M059J (cell line): ENCODE measurements around the gene SLC2A14. TPM values are rescaled to one million over a fixed set of nuclear protein-coding genes. Genes with fewer than 3 reads are reported as not detected.
A peak's percentile ranks its signal among the peaks of the same experiment; 100 is the strongest.
"Not testable (repeated sequence)": the region's sequence is repeated elsewhere in the genome, so short reads cannot be mapped to it uniquely, and the experiment has no call there.

Source experiments
- DNase-seq: peaks from one replicate; pipeline ENCODE4 v3.0.0-alpha.2; 2012; ENCODE audit warnings: low read depth
- total RNA-seq: library from RNA; depleted of rRNA; stranded (reverse); fragments of >200 nt; shearing (Covaris generic); gene quantifications from 2 replicates; pipeline ENCODE4 v1.2.3, GENCODE V29; 2014

Gene SLC2A14
- total RNA-seq, 1 experiment from 2014 or later, result not detected

DNA sequence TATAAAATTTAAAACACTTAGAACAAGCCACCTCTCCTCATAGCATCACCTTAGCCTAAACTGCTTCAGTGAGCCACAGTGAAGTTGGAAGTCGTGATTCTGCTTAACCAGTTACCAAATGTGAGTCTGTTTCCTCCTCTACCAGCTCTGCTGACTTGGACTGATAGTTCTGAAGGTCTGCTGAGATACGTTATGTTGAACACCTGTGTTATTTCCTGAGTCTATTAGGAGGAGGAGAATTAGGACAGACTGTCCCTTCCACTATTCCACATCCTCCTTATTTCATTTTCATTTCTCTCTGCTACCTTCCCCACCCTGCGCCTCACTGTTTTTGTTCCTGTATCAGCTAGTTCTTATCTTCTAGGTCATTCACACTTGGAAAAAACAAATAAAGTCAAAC, 2.4 kb downstream of the SLC2A14 start:
- DNase-seq, result no peak

DNA sequence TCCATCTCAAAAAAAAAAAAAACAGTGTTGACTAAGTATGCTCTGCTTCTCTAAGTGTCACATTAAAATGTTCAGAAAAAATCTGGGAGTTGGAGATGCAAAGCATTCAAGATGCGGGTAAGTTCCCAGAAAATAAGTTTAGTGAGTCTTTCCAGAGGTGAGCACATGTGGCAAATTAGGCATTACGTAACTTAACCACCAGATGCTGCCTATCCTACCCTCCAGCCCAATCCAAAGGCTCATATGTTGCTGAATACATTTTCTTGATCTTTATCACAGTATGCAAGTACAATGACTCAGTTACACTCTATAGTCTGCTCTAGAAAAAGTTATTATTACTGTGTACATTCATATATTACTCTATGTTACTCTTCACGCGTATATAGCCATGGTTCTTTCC, 3.6 kb downstream of the SLC2A14 start:
- no peak for DNase-seq

DNA sequence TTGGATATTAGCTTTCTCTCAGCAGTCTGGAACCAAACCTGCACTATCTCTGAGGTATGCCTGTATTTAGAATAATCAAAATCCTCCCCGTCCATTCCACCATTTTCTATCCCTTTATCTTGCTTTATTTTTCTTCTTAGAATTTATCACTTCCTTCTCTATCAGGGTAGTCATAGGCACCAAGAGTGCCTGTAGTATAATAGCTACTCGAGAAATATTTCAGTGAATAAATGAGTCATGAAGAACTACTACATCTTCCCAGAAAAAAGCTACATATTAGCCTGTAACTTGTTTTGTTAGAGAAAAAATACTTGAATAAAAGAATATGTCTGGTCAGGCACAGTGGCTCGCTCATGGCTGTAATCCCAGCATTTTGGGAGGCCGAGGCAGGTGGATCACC, 4.3 kb downstream of the SLC2A14 start:
- peak; percentile 8 for DNase-seq

DNA sequence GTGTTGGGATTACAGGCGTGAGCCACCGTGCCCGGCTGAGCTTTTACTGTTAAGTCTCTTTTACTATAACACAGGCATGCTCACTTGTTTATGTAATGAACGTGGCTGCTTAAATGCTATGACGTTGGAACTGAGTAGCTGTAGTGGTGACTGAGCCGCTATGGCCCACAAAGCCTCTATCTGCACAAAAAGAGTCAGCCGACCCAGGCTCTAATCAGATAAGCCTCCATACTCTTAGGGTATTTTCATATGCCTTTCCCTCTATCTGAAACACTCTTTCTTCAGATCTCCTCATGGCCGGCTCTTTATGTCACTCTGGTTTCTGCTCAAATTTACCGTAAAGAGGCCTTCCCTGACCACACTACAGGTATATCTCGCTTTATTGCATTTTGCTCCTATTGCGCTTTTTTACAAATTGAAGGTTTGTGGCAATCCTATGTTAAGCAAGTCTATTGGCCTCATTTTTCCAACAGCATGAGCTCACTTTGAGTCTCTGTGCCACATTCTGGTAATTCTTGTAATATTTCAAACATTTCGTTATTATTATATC, 8.0 kb downstream of the SLC2A14 start:
- DNase-seq, result no peak

DNA sequence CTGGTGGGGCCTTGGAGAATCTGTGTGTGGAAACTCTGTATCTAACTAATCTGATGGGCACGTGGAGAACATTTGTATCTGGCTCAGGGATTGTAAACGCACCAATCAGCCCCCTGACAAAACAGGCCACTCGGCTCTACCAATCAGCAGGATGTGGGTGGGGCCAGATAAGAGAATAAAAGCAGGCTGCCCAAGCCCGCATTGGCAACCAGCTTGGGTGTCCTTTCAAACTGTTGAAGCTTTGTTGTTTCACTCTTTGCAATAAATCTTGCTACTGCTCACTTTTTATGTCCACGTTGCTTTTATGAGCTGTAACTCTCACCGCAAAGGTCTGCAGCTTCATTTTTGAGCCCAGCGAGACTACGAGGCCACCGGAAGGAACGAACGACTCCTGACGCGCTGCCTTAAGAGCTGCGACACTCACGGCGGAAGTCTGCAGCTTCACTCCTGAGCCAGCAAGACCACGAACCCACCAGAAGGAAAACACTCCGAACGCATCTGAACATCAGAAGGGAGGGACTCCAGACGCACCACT, 9.8 kb downstream of the SLC2A14 start:
- not testable (repeated sequence) for DNase-seq

DNA sequence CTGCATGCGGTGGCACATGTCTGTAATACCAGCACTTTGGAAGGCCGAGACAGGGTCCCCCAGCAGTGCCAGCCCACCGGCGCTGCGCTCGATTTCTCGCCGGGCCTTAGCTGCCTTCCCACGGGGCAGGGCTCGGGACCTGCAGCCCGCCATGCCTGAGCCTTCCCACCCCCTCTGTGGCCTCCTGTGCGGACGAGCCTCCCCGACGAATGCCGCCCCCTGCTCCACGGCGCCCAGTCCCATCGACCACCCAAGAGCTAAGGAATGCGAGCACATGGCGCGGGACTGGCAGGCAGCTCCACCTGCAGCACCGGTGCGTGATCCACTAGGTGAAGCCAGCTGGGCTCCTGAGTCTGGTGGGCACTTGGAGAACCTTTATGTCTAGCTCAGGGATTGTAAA, 10.4 kb downstream of the SLC2A14 start:
- DNase-seq, result not testable (repeated sequence)

DNA sequence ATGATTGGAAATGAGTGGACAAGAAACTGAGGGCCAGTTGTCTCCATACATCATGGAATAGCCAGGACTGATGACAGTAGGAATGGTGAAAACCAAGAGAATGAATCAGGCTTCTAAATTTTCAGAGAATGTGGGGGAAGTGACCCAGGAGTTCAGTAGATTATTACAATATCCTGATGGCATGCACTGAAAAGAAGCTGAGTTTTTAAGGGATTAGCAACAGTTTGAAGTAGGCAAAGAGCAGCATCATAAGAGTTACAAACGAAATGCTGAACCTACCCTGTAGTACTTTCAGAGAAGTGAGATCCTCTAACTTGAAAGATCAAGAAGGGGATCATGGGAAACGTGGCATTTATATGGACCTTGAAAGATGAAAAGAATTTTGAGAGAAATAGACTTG, 13.2 kb downstream of the SLC2A14 start:
- peak; percentile 30 for DNase-seq

DNA sequence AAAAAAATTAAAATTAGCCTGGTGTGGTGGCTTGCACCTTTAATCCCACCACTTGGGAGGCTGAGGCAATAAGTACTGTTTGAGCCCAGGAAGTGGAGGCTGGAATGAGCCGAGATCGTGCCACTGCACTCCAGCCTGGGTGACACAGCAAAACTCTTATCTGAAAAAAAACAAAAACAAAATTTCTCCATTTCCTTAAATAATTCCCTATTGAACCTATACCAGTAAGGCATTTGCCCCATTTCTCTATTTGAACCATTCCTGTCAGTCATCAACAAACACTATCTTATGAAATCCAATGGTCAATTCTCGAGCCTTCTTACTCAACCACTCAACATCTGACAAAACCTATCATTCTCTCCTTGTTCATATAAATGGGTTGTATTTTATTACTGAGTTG, 14.7 kb downstream of the SLC2A14 start:
- no peak for DNase-seq

DNA sequence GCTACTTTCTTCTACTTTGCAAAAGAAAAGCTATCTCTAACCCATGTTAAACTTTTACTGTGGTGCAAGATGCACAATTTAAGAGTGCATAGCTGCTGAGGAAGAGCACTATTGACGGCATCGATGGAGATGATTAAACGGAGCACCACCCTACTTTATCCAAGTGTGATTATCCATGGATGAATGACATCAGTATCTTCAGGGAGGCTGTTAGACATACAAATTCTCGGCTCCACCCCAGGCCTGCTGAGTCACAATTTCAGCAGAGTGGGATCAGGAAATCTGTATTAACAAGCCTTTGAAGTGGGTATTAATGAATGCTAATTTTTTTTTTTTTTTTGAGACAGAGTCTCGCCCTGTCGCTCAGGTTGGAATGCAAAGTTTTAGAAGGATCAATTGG, 16.2 kb downstream of the SLC2A14 start:
- DNase-seq, result peak; percentile 3

DNA sequence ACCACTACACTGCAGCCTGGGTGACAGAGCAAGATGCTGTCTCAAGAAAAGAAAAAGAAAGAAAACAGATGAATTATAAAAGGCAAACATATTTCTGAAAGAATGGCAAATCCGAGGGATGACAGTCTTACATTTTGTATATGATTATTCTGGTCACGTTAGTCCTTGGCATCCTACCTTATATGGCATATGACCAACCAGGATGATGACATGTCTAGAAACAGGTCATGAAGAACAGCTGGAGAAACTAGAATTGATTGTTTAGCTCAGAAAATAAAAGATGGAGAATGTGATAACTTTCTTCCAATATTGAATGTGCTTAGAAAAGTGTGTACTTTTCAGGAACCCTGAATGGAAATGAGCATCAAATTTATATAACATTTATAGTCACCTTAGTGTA, 19.2 kb downstream of the SLC2A14 start:
- no peak for DNase-seq

DNA sequence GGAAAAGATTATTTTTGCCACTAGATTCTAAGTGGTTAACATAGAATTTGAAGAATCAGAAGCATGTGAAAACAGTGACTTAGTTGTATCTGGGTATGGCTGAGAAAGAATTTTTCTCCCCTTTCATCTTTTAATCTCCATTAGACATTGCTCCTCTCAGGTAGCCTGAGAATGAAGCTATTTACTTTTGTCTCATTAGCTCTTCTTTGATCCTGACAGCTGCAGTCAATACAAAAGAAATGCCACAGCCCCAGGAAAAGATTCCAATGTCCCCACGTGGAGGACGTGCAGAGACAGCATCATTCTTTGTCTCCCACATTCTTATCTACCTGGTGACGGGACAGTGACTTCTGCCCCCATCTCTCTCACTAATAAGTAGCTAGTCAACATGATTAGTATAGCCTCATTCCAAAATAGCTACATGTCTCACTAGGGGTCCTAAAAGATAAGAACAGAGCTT, 21.1 kb downstream of the SLC2A14 start:
- not testable (repeated sequence) for DNase-seq

DNA sequence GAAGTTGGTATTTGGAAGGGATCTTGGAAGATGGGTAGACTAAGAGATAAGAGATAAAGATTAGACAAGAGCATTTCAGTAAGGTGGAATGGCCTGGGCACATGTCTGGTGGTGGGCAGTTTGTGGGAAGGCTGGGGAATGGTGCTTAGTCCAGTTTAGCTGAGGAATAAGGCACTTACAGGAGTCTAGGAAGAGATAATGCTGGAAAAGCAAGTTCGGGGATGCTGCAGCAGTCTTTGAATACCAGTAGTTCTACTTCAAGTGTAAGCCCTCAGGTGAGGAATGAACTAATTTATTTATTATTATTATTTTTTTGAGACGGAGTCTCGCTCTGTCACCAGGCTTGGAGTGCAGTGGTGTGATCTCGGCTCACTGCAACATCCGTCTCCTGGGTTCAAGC, 22.6 kb downstream of the SLC2A14 start:
- DNase-seq, result not testable (repeated sequence)

DNA sequence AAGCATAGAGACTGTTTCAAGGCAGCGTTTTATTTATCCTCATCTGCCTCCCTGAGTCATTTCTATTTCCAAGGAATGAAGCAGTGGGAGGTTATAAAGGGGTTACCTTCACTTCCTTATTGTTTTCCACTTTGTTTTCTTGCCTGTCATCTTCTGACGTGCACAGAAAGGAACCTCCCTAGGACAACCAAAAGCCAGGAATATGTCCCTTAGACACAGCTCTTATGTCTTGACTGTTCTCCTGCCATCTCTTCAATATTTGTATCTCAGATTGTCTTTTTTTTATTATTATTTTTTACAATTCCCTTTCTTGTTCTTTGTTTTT, 24.7 kb downstream of the SLC2A14 start:
- DNase-seq, result not testable (repeated sequence)

DNA sequence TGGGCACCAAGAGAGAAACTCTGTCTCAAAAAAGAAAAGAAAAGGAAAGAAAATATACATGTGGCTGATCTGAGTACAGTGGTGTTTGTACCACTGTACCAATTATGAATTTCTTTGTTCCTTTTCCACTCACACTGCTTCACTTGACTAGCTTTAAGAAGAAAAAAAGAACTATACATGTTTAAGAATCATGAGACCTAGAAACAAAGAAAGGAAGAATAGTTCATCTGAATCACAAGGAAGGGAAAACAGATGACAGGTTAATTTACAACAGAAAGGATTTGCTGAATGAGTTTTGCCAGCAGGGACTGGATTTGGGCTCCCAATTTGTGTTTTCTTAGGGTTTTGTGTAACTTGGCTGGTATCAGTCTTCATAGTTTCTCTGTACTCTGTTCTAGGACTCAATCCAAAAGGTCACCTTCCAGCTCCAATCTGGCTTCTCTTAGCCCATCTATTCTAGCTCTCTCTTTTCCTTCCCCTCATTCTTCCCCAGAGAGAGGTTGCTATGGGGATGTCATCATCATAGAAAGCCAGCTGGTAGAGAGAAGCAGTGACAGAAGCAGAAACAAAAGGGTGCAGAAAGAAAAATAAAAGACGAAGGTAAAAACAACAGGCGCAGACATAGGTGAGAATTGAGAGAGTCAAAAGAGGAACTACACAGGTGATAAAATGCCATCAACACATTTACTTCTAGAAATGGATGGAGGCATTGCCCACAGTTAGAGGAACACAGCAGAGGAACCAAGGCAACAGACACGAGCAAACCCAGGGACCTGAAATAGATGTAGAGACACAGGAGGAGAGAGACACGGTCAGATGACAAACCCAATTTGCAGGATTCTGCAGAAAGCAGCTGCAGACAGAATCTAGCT, 25.3 kb downstream of the SLC2A14 start:
- DNase-seq, result peak; percentile 9

DNA sequence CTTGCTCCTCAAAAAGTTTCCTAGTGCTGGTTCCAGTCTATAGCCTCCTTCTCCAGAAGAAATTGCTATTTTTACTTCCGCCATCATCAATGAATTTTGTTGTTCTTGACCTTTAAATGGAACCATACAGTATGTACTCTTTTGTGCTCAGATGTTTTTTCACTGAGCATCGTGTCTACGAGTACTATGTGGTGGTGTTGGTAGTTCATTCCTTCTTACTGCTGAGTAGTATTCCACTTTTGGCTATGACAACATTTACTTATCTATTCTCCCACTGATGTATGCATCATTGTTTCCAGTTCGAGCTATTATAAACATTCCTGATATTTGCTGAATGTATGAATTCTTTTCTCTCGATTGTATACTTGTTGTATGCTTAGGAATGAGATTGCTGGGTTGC, 28.6 kb downstream of the SLC2A14 start:
- DNase-seq, result no peak

DNA sequence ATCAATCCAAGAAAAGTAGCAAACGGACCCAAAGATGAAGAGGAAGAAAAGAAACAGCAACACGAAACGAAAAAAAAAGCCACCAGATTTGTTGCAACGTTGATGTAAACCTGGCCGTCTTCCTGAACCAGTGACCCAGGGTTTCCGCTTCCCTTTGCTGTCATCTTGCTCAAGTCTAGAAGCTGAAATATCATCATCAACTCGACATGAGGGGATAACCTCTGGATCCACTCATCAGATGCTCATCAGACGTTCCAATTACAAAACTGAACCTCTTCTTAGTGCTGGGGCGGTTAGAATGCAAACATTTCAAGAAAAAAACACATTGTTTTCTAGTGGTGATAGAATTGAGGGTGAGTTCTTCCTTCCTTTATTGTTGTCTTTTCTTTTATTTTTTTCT, 29.1 kb downstream of the SLC2A14 start:
- DNase-seq, result not testable (repeated sequence)

DNA sequence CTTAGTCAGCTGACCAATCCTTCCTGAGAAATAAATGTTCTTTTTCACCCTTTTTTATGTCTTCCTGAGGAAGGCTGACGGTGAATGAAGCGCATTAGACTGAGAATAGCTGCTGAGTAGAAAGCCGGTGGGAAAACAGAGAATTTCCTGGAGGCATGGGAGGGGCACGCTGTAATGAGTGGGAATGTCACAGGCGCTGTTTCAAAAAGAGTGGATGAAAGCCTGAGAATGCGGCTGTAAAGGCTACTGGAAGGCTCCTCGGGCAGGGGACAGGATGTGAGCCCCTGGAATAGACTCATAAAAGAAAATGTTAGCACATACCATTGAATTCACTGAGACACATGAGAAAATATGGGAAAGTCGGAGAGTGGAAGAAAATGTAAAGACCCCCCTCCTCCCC, 29.6 kb downstream of the SLC2A14 start:
- DNase-seq, result not testable (repeated sequence)

DNA sequence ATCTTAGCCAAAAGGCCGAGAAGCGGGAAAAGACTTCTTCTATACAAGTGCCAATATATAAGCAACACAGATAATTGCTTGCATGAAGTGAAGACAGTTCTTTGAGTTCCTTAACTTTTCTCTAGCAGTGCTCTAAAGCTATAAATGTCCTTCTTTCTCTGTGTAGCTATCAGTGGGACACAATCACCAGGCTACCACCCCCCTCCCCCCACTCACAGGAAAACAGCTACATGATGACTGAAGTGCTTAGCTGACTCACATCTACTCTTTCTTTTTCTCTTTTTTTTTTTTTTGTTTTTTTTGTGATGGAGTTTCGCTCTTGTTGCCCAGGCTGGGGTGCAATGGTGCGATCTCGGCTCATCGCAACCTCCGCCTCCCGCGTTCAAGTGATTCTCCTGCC, 30.3 kb downstream of the SLC2A14 start:
- DNase-seq, result not testable (repeated sequence)

DNA sequence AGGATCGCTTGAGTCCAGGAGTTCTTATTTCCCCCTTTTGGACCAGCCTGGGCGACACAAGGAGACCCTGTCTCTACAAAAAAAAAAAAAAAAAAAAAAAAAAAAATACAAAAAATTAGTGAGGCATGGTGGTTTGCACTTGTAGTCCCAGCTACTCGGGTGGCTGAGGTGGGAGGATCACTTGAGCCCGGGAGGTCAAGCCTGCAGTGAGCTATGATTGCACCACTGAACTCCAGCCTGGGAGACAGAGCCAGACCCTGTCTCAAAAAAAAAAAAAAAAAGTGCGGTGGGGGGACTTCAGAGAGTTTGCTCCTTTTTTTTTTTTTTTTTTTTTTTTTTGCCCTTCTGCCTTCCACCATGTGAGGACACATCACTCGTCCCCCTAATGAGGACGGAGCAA, 32.9 kb downstream of the SLC2A14 start:
- not testable (repeated sequence) for DNase-seq

DNA sequence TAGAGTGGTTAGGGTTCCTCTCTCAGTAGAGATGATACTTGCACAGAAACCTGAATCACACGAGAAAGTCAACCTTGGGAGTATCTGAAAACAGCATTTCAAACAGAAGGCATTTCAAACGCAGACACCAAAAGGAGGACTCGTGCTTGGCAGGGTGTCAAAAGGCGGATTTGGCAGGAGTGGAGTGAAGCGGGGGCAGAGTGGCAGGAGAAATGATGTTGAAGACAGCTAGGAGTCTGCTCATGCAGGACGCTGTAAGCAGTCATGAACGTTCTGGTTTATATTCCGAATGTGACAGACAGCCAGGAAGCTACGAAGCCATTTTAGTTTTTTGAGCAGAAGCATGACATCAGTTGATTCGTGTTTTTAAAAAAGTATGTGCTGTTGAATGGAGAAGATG, 33.5 kb downstream of the SLC2A14 start:
- peak; percentile 10 for DNase-seq

DNA sequence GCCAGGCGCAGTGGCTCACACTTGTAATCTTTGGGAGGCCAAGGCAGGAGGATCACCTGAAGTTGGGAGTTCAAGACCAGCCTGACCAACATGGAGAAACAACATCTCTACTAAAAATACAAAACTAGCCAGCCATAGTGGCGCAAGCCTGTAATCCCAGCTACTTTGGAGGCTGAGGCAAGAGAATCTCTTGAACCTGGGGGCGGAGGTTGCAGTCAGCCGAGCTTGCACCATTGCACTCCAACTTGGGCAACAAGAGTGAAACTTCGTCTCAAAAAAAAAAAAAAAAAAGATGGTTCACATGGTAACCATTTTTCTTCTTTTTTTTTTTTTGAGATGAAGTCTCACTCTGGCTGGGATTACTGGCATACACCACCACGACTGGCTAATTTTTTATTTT, 35.3 kb downstream of the SLC2A14 start:
- DNase-seq, result no peak

DNA sequence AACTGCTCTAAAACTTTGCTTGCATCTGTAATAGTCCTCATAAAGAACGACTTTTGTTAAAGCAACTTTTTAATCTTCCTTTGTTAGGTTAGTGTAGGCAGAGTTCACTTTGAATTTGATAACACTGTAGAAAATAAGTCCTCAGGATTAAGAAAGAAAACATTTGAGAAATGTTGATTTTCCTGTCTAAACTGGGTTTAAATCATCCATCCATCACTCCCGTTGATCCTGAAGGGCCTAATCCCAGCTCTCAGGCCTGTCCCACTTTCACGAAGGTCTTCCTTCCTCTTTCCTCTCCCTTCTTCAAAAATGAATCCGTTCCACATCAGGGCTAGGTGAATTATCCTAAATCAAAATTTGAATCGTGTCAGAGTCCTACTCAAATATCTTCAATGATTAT, 36.9 kb downstream of the SLC2A14 start:
- no peak for DNase-seq

DNA sequence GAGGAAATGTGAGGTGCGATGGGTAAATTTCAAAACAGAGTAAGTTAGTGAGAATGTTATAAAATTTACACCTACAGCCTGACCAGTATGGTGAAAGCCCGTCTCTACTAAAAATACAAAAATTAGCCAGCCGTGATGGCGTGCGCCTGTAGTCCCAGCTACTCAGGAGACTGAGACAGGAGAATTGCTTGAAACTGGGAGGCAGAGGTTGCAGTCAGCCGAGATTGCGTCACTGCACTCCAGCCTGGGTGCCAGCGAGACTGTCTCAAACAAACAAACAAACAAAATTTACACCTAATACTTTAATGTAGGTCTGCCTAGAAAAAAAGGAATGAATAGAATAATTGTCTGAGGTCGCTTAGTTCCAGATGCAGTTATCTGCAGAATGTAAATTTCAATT, 37.6 kb downstream of the SLC2A14 start:
- no peak for DNase-seq
